K562 (cell line): ENCODE results near the gene COL4A2. TPM values are rescaled to one million over a fixed set of nuclear protein-coding genes. Genes with fewer than 3 reads are reported as not detected.

Source experiments
- ATAC-seq: fragments of 200-7000 bp; cut with Tn5 transposase; 3 replicates; pipeline ENCODE4 v1.9.1; 2020; ENCODE audit warnings: moderate library complexity
- BruUV-seq: library from RNA; stranded (reverse); fragments of 400-500 nt; replicated peaks from 2 replicates; lab custom pipeline; 2021; lab: Mats Ljungman, UMichigan
- CTCF ChIA-PET: fragments of 300-600 bp; formaldehyde crosslinking; extraction: SDS; loops from one replicate; lab custom pipeline; 2021; ENCODE audit warnings: low intra/inter-chr PET ratio; lab: Yijun Ruan, JAX
- POLR2A ChIA-PET: fragments of 300-600, 350-650 bp; sonication (Branson Sonifier 250); formaldehyde crosslinking; extraction: SDS; loops from one replicate; lab custom pipeline; 2021; ENCODE audit warnings: antibody characterized with exemption, inconsistent platforms; lab: Yijun Ruan, JAX
- DNase-seq, 4 experiments: peaks; one replicate each; pipeline versions ENCODE4 v3.0.0 to v3.0.0-alpha.2; 2011 to 2018; ENCODE audit warnings: low spot score in 3 of 4, mixed read lengths in 3 of 4; ENCODE audit errors: extremely low read depth in 1 of 4
- FAIRE-seq: peaks from 2 replicates; lab custom pipeline; 2011; peaks lifted over from hg19 to GRCh38; lab: Jason Lieb, UNC
- H2AFZ ChIP-seq: 2 replicates; pipeline ENCODE4 v1.6.0; 2011; ENCODE audit warnings: low read depth, low read length, control low read depth, inconsistent platforms
- H3K27ac ChIP-seq: fragments of 200-600 bp; 3 replicates; pipeline ENCODE4 v1.8.0; 2011; ENCODE audit warnings: low read depth, mild to moderate bottlenecking, control low read depth, inconsistent platforms, low read length, moderate library complexity, mixed read lengths; ENCODE audit errors: extremely low read depth
- H3K27me3 ChIP-seq, 2 experiments: fragments of 300-600 bp in 1 of 2; 2 replicates in 1 of 2; 3 replicates in 1 of 2; pipeline versions ENCODE4 v1.6.0 to v1.8.0; 2011; ENCODE audit warnings: inconsistent platforms in 2 of 2, low read length in 2 of 2, mild to moderate bottlenecking in 1 of 2, mixed read lengths in 1 of 2, moderate library complexity in 1 of 2; ENCODE audit not compliant: control insufficient read depth in 2 of 2, insufficient read depth in 2 of 2
- H3K36me3 ChIP-seq: fragments of 300-600 bp; 3 replicates; pipeline ENCODE4 v1.8.0; 2011; ENCODE audit warnings: mild to moderate bottlenecking, low read length, inconsistent platforms; ENCODE audit not compliant: control insufficient read depth, insufficient read depth
- H3K4me1 ChIP-seq, 2 experiments: fragments of 200-600 bp in 1 of 2; replicated peaks in 1 of 2; 2 replicates in 1 of 2; 3 replicates in 1 of 2; pipeline versions ENCODE4 v1.5.1 to v1.8.0; 2011; ENCODE audit warnings: inconsistent platforms in 2 of 2, low read length in 2 of 2, mild to moderate bottlenecking in 1 of 2, mixed read lengths in 1 of 2, moderate library complexity in 1 of 2; ENCODE audit not compliant: control insufficient read depth in 2 of 2, insufficient read depth in 2 of 2
- H3K4me2 ChIP-seq: 2 replicates; pipeline ENCODE4 v1.6.1; 2011; ENCODE audit warnings: low read length, control low read depth, inconsistent platforms, mixed read lengths; ENCODE audit not compliant: insufficient read depth
- H3K4me3 ChIP-seq: fragments of 200-600 bp; sonication (generic), shearing (Covaris generic); 2 replicates; pipeline ENCODE4 v1.5.1; 2016; ENCODE audit warnings: control low read depth, inconsistent platforms
- H3K79me2 ChIP-seq: fragments of 200-600 bp; 3 replicates; pipeline ENCODE4 v1.8.0; 2011; ENCODE audit warnings: low read length, inconsistent platforms; ENCODE audit not compliant: control insufficient read depth, insufficient read depth
- H3K9ac ChIP-seq, 2 experiments: 2 replicates each; pipeline versions ENCODE4 v1.6.0 to v1.6.1; 2011; ENCODE audit warnings: low read depth in 2 of 2, low read length in 2 of 2, control low read depth in 1 of 2, inconsistent platforms in 1 of 2, mild to moderate bottlenecking in 1 of 2, mixed read lengths in 1 of 2; ENCODE audit not compliant: insufficient read depth in 1 of 2
- H3K9me1 ChIP-seq: one replicate; pipeline ENCODE4 v1.6.0; 2011; ENCODE audit warnings: inconsistent platforms, mild to moderate bottlenecking, low read length, moderate library complexity; ENCODE audit not compliant: control insufficient read depth, insufficient read depth
- H3K9me3 ChIP-seq: replicated peaks from 2 replicates; pipeline ENCODE4 v1.5.1; 2011; ENCODE audit warnings: low read depth, low read length, inconsistent platforms; ENCODE audit not compliant: control insufficient read depth, insufficient read depth
- H4K20me1 ChIP-seq: replicated peaks from 2 replicates; pipeline ENCODE4 v1.6.1; 2011; ENCODE audit warnings: low read length, inconsistent platforms, mixed read lengths; ENCODE audit not compliant: control insufficient read depth, insufficient read depth
- ATF3 ChIP-seq, 2 experiments: fragments of 450-650 bp in 1 of 2; sonication (generic) in 1 of 2; formaldehyde crosslinking in 1 of 2; IDR thresholded peaks in 1 of 2; conservative IDR thresholded peaks in 1 of 2; 2 replicates each; pipeline versions ENCODE4 v1.6.1 to v1.8.1; 2016 to 2023; ENCODE audit warnings: mild to moderate bottlenecking in 2 of 2, moderate library complexity in 2 of 2, inconsistent platforms in 1 of 2, missing genetic modification reagents in 1 of 2
- CBFA2T3 ChIP-seq: fragments of 450-650 bp; IDR thresholded peaks from 2 replicates; pipeline ENCODE4 v1.6.1; 2017
- KLF16 ChIP-seq: IDR thresholded peaks from 2 replicates; pipeline ENCODE4 v1.6.1; 2016; ENCODE audit warnings: antibody characterized with exemption
- PCBP1 ChIP-seq: fragments of 200-400 bp; formaldehyde crosslinking; IDR thresholded peaks from 2 replicates; pipeline ENCODE4 v1.6.1; 2018; ENCODE audit warnings: mild to moderate bottlenecking, low read depth, low read length; ENCODE audit not compliant: poor library complexity, severe bottlenecking
- POU5F1 ChIP-seq: fragments of 150-350 bp; IDR thresholded peaks from 2 replicates; pipeline ENCODE4 v1.6.1; 2014; ENCODE audit warnings: borderline replicate concordance, low read length, low read depth, mild to moderate bottlenecking; ENCODE audit not compliant: partially characterized antibody
- VEZF1 ChIP-seq: fragments of 200-800 bp; sonication (Bioruptor generic); IDR thresholded peaks from 2 replicates; pipeline ENCODE4 v1.6.1; 2017; ENCODE audit warnings: missing genetic modification characterization, missing compliant biosample characterization
- ZNF407 ChIP-seq: fragments of 450-650 bp; IDR thresholded peaks from 2 replicates; pipeline ENCODE4 v1.6.1; 2016; ENCODE audit warnings: low read depth
- WGBS: fragments of 100-300 bp; shearing (Covaris generic); methylation state at CpG from one replicate; pipeline ENCODE4 v1.1.6; 2016; ENCODE audit warnings: low coverage, mixed read lengths; ENCODE audit not compliant: insufficient coverage; ENCODE audit errors: missing lambda C conversion rate; 5-methylcytosine and 5-hydroxymethylcytosine counted together
- in situ Hi-C: fragments of 300-500 bp; cut with MboI; formaldehyde crosslinking; loops from 4 replicates; pipeline ENCODE4 v1.15.0; 2018; ENCODE audit warnings: inconsistent platforms, mixed read lengths
- intact Hi-C: fragments of 100-400 bp; cut with micrococcal nuclease; formaldehyde crosslinking; loops from 2 replicates; pipeline ENCODE4 v1.14.2; 2022
- polyA plus RNA-seq, 8 experiments: library from polyadenylated mRNA; depleted of rRNA in 4 of 8; stranded (reverse) in 5 of 8; unstranded in 3 of 8; fragments of >200 nt; fragmentation: Nextera tagmentation in 2 of 8; fragmentation: Illumina TruSeq in 1 of 8; extraction: Ambion mirVana in 2 of 8; extraction: Trizol in 1 of 8; gene quantifications; 2 replicates each; pipeline versions ENCODE4 v1.2.1 to v1.2.3, GENCODE V29; 2011 to 2014; ENCODE audit warnings: inconsistent platforms in 1 of 8, missing spikeins in 1 of 8
- total RNA-seq, 7 experiments: library from RNA; depleted of rRNA in 6 of 7; stranded (reverse); fragments of >200 nt in 6 of 7; fragmentation: Illumina TruSeq in 2 of 7; extraction: Trizol in 2 of 7; gene quantifications; 2 replicates each; pipeline versions ENCODE4 v1.2.1 to v1.2.3, GENCODE V29; 2011 to 2021; ENCODE audit warnings: low replicate concordance in 1 of 7
- TF ChIP-seq, protein P1 (sequence below): fragments of 250-450 bp; sonication (Bioruptor Pico); IDR thresholded peaks from 2 replicates; pipeline ENCODE4 v1.5.0; 2020; ENCODE audit warnings: mild to moderate bottlenecking

COL4A2 gene
- total and polyA plus RNA-seq, 9 of the 15 experiments (the other 6 are each of a cell fraction or from before 2014, with no cell fraction given): 0.13 to 15.2 (median 8.1) TPM

- Histone ChIP-seq H3K27ac (no peak overlapping the region), H3K9me1 (no peaks in the 10 kb centered on the region), H3K36me3 (no peaks in the 10 kb centered on the region), H3K4me2 (no peak overlapping the region), H3K79me2 (no peaks in the 10 kb centered on the region; the same call in 2 of the 3 replicates), H3K4me3 (no peak overlapping the region), H3K9ac (no peak overlapping the region), H4K20me1 (no peaks in the 10 kb centered on the region), H3K27me3 (no peaks in the 10 kb centered on the region), H3K4me1 (peaks cover 15 to 26% of the 10 kb centered on the region in 2 experiments), H3K9me3 (0 out of 2 replicates have a peak, but pooled peaks cover 1% of the 10 kb centered on the region), H2AFZ (no peak overlapping the region)
- no peak for ATAC-seq
- no TSS peak for BruUV-seq
- intact Hi-C loops (no loop called here), in situ Hi-C loops (no loop called here)
- FAIRE-seq: no peak
- CTCF ChIA-PET: no interaction called here
- POLR2A ChIA-PET: interaction anchor here (0.7 to 1.0 kb wide), 2 partner anchors 16 kb away, joined by 3 to 4 read pairs; no protein-coding TSS in a partner anchor
- DNase-seq: no peak
- WGBS: 32% methylated on average over 3 of the region's 3 CpGs
- no peak for TF ChIP-seq POU5F1
- no peak for TF ChIP-seq KLF16
- TF ChIP-seq, protein P1, sequence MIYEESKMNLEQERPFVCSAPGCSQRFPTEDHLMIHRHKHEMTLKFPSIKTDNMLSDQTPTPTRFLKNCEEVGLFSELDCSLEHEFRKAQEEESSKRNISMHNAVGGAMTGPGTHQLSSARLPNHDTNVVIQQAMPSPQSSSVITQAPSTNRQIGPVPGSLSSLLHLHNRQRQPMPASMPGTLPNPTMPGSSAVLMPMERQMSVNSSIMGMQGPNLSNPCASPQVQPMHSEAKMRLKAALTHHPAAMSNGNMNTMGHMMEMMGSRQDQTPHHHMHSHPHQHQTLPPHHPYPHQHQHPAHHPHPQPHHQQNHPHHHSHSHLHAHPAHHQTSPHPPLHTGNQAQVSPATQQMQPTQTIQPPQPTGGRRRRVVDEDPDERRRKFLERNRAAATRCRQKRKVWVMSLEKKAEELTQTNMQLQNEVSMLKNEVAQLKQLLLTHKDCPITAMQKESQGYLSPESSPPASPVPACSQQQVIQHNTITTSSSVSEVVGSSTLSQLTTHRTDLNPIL: no peak
- TF ChIP-seq CBFA2T3: no peak
- TF ChIP-seq PCBP1: no peak
- no peak for TF ChIP-seq ATF3 (IDR thresholded peaks at IDR 0.05)
- TF ChIP-seq ATF3 (CRISPR knock-in tag; conservative IDR thresholded peaks at IDR 0.05): no peak
- TF ChIP-seq ZNF407: no peak
- no peak for TF ChIP-seq VEZF1 (CRISPR knock-in tag)
Observed at GRCh38 chr13:110500341-110500740, 193.3 kb downstream of the COL4A2 start.
